Astrocyte (in vitro differentiated cells and primary cell): ENCODE results near the gene APCS.

Source experiments
- EZH2 ChIP-seq: IDR thresholded peaks from 2 replicates; pipeline ENCODE4 v1.6.1; 2012; ENCODE audit warnings: mild to moderate bottlenecking, low read length, inconsistent platforms; ENCODE audit not compliant: insufficient read depth
- TF ChIP-seq, protein P1 (sequence below): IDR thresholded peaks from 2 replicates; pipeline ENCODE4 v1.5.1; 2011; ENCODE audit warnings: low read depth, mild to moderate bottlenecking, inconsistent platforms, low read length, moderate library complexity; ENCODE audit not compliant: insufficient read depth

- TF ChIP-seq, protein P1, sequence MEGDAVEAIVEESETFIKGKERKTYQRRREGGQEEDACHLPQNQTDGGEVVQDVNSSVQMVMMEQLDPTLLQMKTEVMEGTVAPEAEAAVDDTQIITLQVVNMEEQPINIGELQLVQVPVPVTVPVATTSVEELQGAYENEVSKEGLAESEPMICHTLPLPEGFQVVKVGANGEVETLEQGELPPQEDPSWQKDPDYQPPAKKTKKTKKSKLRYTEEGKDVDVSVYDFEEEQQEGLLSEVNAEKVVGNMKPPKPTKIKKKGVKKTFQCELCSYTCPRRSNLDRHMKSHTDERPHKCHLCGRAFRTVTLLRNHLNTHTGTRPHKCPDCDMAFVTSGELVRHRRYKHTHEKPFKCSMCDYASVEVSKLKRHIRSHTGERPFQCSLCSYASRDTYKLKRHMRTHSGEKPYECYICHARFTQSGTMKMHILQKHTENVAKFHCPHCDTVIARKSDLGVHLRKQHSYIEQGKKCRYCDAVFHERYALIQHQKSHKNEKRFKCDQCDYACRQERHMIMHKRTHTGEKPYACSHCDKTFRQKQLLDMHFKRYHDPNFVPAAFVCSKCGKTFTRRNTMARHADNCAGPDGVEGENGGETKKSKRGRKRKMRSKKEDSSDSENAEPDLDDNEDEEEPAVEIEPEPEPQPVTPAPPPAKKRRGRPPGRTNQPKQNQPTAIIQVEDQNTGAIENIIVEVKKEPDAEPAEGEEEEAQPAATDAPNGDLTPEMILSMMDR: no peak
- no peak for TF ChIP-seq EZH2
These were observed 39.5 kb upstream of the APCS start for GRCh38 chr1:159548126-159548525.
